ENCODE results near the gene IL17A.

IL17A gene

GRCh38 chr6:52216932-52217575 is 30.9 kb downstream of the IL17A start:
- DNase-seq (ENCODE audit: low spot score): no peak

GRCh38 chr6:52217761-52218160 is 31.6 kb downstream of the IL17A start:
- DNase-seq (ENCODE audit: low spot score): no peak

- no peak for DNase-seq (ENCODE audit: low spot score)
Observed at GRCh38 chr6:52221302-52221701, 35.1 kb downstream of the IL17A start.

GRCh38 chr6:52227495-52227894 is 41.3 kb downstream of the IL17A start:
- no peak for DNase-seq (ENCODE audit: low spot score)

- no peak for DNase-seq (ENCODE audit: low spot score)
Observed at GRCh38 chr6:52230685-52231084, 44.5 kb downstream of the IL17A start.

- DNase-seq (ENCODE audit: low spot score): no peak
Observed at GRCh38 chr6:52231406-52232127, 45.4 kb downstream of the IL17A start.

GRCh38 chr6:52233005-52233404 is 46.8 kb downstream of the IL17A start:
- no peak for DNase-seq (ENCODE audit: low spot score)

- peak; percentile 49 for DNase-seq (ENCODE audit: low spot score)
Observed at GRCh38 chr6:52233975-52234823, 48.0 kb downstream of the IL17A start.
